ENCODE measurements around the gene PARN.

DNA sequence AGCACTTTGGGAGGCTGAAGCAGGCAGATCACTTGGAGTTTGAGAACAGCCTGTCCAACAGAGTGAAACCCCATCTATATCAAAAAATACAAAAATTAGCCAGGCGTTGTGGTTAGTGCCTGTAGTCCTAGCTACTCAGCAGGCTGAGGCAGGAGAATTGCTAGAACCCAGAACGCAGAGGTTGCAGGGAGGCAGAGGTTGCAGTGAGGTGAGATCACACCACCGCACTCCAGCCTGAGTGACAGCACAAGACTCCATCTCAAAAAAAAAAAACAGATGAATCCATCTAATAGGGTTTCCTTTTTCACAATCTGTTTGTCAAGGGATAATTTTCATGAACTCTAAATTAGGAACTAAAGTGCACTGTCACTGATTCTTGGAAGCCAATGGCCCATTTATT is 99.0 kb downstream of the PARN start:
- TF ChIP-seq ZNF274 (IDR thresholded peaks at IDR 0.05; ENCODE audit: low read length) (no peak), ZNF274 (tag by site-specific recombination; IDR thresholded peaks at IDR 0.05; ENCODE audit: borderline replicate concordance) (no peak), ZNF37A (tag by site-specific recombination; IDR thresholded peaks at IDR 0.05) (no peak), ZNF785 (tag by site-specific recombination; IDR thresholded peaks at IDR 0.05) (no peak), ZNF670 (tag by site-specific recombination; IDR thresholded peaks at IDR 0.05; ENCODE audit: low read depth) (no peak), MEIS1 (CRISPR knock-in tag; IDR thresholded peaks at IDR 0.05; ENCODE audit: borderline replicate concordance) (no peak), SCRT1 (tag by site-specific recombination; IDR thresholded peaks at IDR 0.05; ENCODE audit: borderline replicate concordance) (no peak), MYNN (tag by site-specific recombination; IDR thresholded peaks at IDR 0.05; ENCODE audit: borderline replicate concordance) (no peak), YY1 (tag by site-specific recombination; IDR thresholded peaks at IDR 0.05) (no peak), RBAK (tag by site-specific recombination; IDR thresholded peaks at IDR 0.05) (no peak), ZBTB1 (tag by site-specific recombination; IDR thresholded peaks at IDR 0.05) (no peak)
- TF ChIP-seq, protein P1, sequence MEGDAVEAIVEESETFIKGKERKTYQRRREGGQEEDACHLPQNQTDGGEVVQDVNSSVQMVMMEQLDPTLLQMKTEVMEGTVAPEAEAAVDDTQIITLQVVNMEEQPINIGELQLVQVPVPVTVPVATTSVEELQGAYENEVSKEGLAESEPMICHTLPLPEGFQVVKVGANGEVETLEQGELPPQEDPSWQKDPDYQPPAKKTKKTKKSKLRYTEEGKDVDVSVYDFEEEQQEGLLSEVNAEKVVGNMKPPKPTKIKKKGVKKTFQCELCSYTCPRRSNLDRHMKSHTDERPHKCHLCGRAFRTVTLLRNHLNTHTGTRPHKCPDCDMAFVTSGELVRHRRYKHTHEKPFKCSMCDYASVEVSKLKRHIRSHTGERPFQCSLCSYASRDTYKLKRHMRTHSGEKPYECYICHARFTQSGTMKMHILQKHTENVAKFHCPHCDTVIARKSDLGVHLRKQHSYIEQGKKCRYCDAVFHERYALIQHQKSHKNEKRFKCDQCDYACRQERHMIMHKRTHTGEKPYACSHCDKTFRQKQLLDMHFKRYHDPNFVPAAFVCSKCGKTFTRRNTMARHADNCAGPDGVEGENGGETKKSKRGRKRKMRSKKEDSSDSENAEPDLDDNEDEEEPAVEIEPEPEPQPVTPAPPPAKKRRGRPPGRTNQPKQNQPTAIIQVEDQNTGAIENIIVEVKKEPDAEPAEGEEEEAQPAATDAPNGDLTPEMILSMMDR (tag by site-specific recombination; IDR thresholded peaks at IDR 0.05): no peak
- TF ChIP-seq, protein P2, sequence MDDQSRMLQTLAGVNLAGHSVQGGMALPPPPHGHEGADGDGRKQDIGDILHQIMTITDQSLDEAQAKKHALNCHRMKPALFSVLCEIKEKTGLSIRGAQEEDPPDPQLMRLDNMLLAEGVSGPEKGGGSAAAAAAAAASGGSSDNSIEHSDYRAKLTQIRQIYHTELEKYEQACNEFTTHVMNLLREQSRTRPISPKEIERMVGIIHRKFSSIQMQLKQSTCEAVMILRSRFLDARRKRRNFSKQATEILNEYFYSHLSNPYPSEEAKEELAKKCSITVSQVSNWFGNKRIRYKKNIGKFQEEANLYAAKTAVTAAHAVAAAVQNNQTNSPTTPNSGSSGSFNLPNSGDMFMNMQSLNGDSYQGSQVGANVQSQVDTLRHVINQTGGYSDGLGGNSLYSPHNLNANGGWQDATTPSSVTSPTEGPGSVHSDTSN (CRISPR knock-in tag; IDR thresholded peaks at IDR 0.05): no peak
- TF ChIP-seq, protein P3, sequence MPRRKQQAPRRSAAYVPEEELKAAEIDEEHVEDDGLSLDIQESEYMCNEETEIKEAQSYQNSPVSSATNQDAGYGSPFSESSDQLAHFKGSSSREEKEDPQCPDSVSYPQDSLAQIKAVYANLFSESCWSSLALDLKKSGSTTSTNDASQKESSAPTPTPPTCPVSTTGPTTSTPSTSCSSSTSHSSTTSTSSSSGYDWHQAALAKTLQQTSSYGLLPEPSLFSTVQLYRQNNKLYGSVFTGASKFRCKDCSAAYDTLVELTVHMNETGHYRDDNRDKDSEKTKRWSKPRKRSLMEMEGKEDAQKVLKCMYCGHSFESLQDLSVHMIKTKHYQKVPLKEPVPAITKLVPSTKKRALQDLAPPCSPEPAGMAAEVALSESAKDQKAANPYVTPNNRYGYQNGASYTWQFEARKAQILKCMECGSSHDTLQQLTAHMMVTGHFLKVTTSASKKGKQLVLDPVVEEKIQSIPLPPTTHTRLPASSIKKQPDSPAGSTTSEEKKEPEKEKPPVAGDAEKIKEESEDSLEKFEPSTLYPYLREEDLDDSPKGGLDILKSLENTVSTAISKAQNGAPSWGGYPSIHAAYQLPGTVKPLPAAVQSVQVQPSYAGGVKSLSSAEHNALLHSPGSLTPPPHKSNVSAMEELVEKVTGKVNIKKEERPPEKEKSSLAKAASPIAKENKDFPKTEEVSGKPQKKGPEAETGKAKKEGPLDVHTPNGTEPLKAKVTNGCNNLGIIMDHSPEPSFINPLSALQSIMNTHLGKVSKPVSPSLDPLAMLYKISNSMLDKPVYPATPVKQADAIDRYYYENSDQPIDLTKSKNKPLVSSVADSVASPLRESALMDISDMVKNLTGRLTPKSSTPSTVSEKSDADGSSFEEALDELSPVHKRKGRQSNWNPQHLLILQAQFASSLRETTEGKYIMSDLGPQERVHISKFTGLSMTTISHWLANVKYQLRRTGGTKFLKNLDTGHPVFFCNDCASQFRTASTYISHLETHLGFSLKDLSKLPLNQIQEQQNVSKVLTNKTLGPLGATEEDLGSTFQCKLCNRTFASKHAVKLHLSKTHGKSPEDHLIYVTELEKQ (tag by site-specific recombination; IDR thresholded peaks at IDR 0.05; ENCODE audit: borderline replicate concordance): no peak

Data from HEK293 (cell line).